ENCODE results near the gene CRYGC.

CRYGC gene

GRCh38 chr2:208097313-208097712 is 32.3 kb downstream of the CRYGC start:
- no peak for DNase-seq

- DNase-seq: no peak
These were observed 33.5 kb downstream of the CRYGC start for GRCh38 chr2:208096080-208096479.

- DNase-seq: no peak
These were observed 36.5 kb downstream of the CRYGC start for GRCh38 chr2:208093128-208093527.

- DNase-seq: no peak
These were observed 37.4 kb downstream of the CRYGC start for GRCh38 chr2:208092093-208092832.

GRCh38 chr2:208090420-208090819 is 39.2 kb downstream of the CRYGC start:
- DNase-seq: no peak

- no peak for DNase-seq
These were observed 43.6 kb downstream of the CRYGC start for GRCh38 chr2:208086029-208086428.

GRCh38 chr2:208083807-208084206 is 45.8 kb downstream of the CRYGC start:
- DNase-seq: no peak
